ENCODE measurements around the gene IL11.
"Not testable (repeated sequence)": the region's sequence is repeated elsewhere in the genome, so short reads cannot be mapped to it uniquely, and the experiment has no call there.

Gene IL11
- 0.21 to 0.24 reads per million in 2 donors for total RNA-seq

DNA sequence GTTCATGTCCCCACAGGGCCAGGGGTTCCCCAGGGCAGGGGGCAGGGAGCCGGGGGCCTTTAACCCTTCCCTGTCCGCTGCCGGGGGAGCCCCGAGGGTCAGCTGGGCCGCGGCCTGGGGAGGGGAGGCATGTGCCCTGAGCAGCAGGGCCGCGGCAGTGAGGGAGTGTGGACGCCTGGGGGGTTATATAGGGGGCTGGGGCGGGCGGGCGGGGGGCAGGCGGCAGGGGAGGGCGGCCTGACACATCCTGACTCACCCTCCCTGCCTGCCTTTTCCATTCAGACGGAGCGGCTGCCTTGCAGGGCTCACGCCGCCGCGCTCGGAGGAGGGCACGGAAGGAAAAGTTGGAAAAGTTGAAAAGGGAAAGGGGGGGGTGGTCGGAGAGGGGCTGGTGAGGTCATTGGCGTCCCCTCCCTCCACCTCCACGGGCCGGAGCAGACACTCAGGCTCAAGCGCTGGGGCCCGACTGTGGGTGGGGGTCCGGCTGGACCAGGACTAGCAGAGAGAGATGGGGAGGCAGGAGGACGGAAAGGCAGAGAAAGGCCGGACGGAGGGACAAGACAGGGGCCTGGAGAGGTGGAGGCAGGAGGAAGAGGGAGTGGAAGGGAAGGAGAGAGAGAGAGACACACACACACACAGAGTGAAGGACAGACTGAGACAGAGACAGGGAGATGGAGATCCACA lies at the start of gene IL11:
Gene IL11, minus strand, starts transcription at position 159 of the 684 bp plus-strand sequence. Its CDS starts 153 bp downstream, at position 6.
- DNase-seq: no peak

- DNase-seq: no peak
Observed at GRCh38 chr19:55419624-55420236, 49.5 kb upstream of the IL11 start.

DNA sequence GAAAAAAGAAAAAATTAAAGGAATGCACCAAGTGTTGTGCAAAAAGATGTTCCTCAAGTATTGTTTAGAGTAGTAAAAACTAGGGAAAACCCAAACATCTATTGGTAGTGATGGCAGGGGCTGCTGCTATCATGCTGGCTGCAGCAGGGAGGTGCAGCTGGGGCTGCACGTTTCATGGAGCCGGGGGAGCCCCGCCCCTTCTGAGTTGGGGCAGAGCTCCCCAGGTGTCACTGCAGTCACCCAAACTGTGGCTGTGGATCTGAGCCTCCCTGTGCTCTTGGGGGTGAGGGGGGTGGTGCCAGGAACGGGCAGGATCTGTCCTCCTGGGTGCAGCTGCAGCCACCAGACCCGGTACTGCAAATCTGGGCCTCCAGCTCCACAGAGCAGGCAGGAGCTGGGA lies 48.8 kb upstream of the IL11 start:
- no peak for DNase-seq

- DNase-seq: peak; percentile 30
Observed at GRCh38 chr19:55418185-55418584, 47.9 kb upstream of the IL11 start.

GRCh38 chr19:55410168-55410567 lies 39.9 kb upstream of the IL11 start:
- DNase-seq: no peak

DNA sequence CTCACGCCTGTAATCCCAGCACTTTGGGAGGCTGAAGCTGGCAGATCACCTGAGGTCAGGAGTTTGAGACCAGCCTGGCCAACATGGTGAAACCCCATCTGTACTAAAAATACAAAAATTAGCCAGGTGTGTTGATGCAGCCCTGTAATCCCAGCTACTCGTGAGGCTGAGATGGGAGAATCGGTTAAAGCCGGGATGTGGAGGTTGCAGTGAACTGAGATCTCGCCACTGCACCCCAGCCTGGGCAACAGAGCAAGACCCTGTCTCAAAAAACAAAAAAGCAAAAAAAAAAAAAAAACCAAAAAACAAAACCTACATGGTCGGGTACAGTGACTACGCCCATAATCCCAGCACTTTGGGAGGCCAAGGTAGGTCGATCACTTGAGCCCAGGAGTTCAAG lies 38.9 kb upstream of the IL11 start:
- DNase-seq: not testable (repeated sequence)

GRCh38 chr19:55408533-55408872 lies 38.2 kb upstream of the IL11 start:
- DNase-seq: no peak

DNA sequence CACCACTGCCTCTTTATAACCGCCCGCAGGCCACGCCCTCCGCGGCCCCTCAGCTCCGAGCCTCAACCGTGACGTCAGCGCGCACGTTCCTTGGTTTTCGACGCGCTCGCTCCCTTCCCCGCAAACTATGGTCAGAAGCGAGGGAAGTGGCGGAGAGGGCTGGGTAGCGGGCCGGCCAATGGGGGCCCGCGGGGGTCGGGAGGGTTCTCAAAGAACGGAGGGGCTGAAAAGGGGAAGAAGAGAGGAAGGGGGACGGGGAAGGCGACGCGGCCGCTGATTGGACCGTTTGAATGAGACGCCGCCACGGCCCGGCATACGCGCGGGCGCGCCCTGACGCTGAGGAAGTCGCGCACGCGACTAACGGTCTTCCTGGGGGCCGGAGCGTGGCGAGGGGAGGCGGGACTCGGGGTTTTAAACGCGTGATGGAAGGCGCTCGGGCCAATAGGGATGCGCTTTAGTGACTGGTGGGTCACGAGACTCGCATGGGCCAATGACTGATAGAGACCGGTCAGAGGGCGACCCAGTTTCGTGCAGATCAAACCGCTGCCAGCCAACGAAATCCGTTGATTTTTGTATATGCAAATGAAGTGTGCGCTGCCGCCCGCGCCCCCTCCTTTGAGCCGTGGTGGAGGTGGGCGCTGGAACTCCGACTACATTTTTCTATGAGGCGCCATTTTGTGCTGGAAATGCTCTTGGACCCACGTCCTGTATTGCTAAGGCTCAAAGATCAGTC lies 37.7 kb upstream of the IL11 start:
- DNase-seq: peak; percentile 92

DNA sequence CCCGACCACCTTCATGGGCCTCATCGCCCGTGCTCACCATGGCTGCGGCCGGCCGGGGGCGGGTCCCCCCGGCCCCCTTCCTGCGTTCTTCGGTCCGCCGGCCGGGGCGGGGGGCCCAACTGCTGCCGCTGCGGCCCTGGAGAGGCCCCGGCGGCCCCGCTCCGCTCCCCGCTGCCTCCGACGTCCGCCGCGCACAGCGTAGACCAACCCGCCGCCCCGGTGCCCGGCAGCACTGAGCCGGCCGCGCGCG lies 37.2 kb upstream of the IL11 start, which contains the start of gene UBE2S:
Gene UBE2S, minus strand, starts transcription at position 239 of the 250 bp plus-strand sequence. Its CDS starts 199 bp downstream, at position 40.
- DNase-seq: not testable (repeated sequence)

DNA sequence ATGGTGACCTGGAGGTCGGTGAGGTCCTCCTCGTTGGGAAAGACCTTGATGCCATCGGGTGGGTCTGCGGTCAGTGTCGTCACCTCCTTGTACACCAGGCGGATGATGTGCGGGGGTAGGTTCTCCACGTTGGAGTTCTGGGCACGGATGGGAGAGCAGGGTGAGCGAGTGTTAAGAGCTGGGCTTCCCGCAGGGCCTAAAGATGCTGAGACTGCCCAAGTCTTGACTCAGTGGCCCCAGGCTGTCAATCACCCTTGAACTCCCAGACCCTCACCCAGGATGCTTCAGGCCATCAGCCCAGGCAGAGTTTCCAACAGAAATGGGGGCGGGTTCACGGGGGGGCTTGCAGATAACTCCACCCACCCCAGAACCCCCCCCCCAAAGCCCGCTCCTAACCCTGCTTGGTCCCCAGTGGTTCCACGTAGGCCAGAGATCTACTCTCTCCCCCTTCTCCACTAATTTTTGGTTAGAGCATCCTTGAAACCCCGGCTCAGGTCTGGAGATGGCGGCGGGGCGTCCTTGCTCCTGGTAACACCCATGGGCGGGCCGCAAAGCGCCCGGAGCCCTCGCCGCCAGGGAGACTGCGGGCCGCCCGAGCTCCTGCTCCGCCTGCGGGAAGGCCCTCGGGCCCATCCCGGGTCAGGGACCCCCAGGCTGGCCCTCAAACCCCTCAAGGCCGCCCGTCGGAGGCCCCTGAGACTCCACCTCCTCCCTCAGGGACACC lies 36.7 kb upstream of the IL11 start:
- DNase-seq: no peak

GRCh38 chr19:55406091-55406825 lies 36.0 kb upstream of the IL11 start:
- no peak for DNase-seq

GRCh38 chr19:55405638-55406037 lies 35.4 kb upstream of the IL11 start:
- DNase-seq: no peak

- no peak for DNase-seq
Observed at GRCh38 chr19:55402509-55402908, 32.2 kb upstream of the IL11 start.

- not testable (repeated sequence) for DNase-seq
Observed at GRCh38 chr19:55401390-55401789, 31.1 kb upstream of the IL11 start.

DNA sequence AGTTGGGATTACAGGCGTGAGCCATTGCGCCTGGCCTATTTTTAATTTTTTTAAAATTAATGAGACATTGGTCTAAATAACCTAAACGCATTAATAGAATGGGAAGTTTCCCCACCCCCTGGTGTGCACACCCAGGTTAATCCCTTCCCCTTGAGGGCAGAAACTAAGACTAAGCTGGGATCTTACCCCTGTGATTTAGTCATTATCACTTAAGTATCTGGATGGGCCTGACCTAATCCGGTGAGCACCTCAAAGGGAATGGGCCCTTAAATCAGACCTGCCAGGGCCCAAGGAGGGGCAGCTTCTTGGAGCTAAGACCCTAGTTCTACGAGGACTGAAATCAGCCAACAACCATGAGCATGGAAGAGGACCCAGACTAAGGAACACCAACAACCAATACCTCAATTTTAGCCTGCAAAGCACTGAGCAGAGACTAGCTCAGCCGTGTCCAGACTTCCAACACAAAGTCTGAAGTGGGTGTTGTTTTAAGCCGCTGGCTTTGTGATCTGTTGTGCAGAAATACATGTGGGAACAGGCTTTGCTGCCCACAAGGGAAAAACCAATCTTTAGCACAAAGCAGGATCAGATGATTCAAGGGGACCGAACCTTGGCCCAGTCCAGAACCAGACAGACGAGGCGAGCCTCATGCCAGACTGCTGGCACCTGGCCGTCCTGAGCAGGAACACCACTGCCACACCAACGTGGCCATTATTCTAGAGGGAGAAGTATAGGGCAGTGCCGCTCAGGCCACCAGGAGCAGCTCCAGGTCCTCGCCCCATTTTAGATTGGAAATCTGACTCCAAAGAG lies 30.2 kb upstream of the IL11 start:
- DNase-seq: no peak

GRCh38 chr19:55398200-55398925 lies 28.1 kb upstream of the IL11 start:
- no peak for DNase-seq

DNA sequence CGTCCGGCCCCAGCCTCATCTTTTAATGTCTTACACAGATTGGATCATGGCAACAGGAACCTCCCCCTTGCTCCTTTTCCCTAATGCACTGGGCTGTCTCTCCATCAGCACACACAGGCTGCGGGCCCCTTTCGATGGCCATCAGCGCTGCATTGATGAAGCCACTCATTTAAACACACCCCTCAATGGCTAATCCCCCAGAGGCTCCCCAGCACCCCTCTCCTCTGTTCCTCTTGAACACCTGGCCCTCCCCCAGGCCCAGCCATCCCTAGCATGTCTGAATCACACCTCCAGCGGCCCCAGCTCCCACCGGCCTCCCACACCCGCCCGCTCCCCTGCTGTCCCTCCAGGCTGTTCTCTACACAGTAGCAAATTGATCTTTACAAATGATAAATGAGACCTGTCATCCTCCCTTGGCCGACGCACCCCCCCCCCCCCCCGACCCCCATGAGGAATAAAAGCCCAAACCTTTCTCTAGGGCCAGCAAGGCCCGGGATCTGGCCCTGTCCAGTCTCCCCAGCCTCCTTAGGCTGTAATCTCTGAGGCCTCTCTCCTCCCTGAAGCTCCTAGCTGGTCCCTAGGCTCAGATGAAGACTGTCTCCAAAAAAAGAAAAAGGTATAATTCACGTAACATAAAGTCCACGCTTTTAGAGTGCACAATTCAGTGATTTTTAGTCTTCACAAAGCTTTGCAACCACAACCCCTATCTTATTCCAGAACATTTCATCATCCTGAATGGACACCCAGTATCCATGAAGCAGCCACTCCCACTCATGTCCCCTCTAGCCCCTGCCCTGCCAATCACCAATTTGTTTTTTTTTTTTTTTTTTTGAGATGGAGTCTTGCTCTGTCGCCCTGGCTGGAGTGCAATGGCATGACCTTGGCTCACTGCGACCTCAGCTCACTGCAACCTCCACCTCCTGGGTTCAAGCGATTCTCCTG lies 22.8 kb upstream of the IL11 start:
- no peak for DNase-seq

- DNase-seq: no peak
Observed at GRCh38 chr19:55391702-55392615, 21.7 kb upstream of the IL11 start.

DNA sequence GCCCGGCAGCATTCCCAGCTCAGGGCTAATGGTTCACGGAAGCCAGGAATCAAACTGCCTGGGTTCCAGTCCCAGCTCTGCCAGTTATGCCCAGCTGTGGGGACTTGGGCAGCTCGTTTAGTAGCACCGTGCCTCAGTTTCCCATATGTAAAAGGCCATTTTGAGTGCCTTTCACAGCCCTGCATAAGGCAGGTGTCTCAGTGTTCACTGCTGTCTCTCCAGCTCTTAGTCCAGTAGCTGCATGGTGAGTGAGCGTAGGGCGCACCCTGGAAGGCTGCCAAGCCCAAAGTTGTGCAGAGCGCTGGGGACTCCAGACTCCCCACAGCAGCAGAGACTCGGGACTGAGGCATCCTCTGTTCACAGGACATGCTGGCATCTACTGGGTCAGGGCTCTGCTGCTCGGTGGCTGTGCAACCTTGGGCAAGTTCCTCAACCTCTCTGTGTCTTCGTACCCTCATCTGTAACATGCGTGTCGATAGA lies 21.0 kb upstream of the IL11 start:
- DNase-seq: no peak
